HT1080 (cell line): ENCODE measurements around the gene CLEC4A. TPM values are rescaled to one million over a fixed set of nuclear protein-coding genes. Genes with fewer than 3 reads are reported as not detected.
"Not testable (repeated sequence)": the region's sequence is repeated elsewhere in the genome, so short reads cannot be mapped to it uniquely, and the experiment has no call there.

Experiments
- DNase-seq: peaks from one replicate; pipeline ENCODE4 v3.0.0-alpha.2; 2015; ENCODE audit warnings: low read depth
- polyA plus RNA-seq, 2 experiments: library from polyadenylated mRNA; depleted of rRNA; stranded (reverse); fragments of >200 nt; gene quantifications; 2 replicates each; pipeline ENCODE4 v1.2.3, GENCODE V29; 2015
- total RNA-seq: library from RNA; depleted of rRNA; stranded (reverse); fragments of >200 nt; shearing (Covaris generic); gene quantifications from 2 replicates; pipeline ENCODE4 v1.2.3, GENCODE V29; 2014; rRNA removed

Gene CLEC4A
- not detected in 2 replicates for total RNA-seq
- not detected in 2 replicates for polyA plus RNA-seq (2015; cell fraction: cytosol; rRNA removed)
- 1.4 and 2.2 TPM in 2 replicates for polyA plus RNA-seq (2015; cell fraction: nucleus; rRNA removed)

DNA sequence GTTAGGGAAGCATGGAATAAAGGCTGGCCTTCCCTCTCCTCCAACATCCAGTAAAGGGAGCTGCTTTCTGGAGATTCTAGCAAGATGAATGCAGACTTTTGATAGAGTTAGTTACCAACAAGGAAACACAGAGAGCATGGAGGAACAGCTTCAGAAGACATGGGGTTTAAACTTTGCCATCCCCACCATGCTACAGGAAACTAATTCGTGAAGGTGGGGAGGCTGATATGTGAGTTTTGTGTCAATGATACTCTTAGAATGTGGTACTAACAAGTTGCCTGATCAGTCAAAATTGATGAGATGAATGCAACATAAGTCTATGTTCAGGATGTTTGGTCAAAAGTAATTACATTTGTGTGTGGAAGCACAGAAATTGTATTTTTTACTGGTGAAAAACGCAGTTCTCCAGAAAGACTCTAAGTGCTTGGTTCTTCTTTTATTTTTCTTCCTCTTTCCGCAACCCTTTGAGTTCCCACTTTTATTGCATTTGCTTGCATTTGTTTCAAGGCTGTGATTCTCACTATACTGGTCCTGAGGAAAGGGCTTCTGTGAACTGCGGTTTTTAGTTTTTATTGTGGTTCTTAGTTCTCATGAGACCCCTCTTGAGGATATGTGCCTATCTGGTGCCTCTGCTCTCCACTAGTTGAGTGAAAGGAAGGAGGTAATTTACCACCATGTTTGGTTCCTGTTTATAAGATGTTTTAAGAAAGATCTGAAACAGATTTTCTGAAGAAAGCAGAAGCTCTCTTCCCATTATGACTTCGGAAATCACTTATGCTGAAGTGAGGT lies at the start of gene CLEC4A:
Gene CLEC4A, plus strand, starts transcription at position 494 of the 789 bp plus-strand sequence. Its CDS starts 262 bp downstream, at position 756.
- DNase-seq = no peak

DNA sequence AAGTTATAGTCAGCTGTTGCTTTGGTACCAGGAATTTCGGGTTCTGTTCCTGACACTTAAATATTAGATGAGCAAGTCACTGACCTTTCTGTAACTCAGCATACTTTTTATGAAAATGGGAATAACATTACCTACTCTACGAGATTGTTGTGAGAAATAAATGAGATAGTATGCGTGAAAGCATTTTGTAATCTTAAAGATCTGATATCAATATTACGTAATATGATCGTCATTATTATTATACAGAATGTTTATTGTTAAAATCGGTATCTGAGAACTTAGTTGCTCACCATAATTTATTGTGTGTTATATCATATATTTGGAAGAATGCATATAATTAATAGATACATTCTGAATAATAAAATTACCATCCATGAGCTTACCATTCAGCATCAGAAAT lies 47.5 kb upstream of the CLEC4A start:
- DNase-seq = no peak

DNA sequence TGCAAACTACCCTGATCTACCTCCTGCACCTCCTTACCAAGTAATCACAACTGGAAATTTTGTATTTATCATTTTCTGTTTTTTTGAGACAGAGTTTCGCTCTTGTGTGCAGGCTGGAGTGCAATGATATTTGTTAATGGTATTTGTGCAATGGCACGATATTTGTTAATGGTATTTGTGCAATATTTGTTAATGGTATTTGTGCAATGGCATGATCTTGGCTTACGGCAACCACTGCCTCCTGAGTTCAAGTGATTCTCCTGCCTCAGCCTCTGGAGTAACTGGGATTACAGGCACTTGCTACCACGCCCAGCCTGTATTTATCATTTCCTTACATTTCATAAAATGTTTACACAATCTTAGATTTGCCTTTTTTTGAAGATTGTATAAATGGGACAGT lies 47.1 kb upstream of the CLEC4A start:
- no peak for DNase-seq

DNA sequence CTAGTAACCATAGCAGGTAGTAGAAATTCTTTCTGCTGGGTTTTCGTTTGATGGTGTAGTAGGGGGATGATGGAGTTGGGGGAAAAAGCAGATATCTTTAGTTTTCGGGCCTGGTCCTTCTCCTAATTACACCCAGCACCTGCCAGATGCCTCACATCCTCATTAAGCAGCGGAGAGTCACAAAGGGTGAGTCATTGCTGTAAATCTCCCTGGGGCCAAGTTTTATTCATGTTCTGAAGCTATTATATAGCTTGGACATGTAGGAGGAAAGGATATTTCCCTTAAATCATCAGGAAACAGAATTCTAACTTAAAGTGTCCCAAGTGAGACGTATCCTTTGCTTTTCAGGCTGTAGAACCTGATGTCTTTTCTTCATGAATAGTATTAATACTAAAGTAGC lies 46.2 kb upstream of the CLEC4A start:
- DNase-seq = peak; percentile 76

DNA sequence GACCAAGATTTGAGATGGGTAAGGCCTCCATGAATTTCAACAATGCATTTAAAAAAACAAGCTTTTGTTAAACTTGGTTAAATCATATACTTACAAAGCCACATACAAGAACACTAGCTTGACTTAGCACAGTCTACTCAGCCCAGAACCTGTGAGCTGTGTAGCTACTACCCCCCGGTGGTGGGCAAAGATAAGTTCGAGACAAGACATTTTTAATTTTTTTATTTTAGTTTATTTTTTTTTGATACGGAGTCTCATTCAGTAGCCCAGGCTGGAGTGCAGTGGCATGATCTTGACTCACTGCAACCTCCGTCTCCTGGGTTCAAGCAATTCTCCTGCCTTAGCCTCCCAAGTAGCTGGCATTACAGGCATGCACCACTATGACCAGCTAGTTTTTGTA lies 45.0 kb upstream of the CLEC4A start:
- peak; percentile 64 for DNase-seq

DNA sequence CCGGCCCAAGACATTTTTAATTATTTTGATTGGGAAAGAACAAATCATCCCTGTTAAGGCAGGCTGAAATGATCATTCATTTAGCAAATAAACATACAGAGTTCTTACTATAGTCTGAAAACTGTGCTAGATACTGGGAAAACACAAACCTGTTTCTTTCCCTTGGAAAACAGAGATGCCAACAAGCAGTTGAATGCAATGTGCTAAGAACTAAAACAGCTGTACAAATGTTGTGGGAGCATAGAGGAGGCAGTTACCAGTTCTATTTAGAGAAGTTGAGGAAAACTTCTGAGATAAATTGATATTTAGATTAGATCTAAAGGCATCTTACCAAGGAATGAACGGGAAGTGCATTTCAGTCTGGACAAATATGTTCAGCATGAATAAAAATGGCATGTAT lies 44.5 kb upstream of the CLEC4A start:
- DNase-seq = no peak

DNA sequence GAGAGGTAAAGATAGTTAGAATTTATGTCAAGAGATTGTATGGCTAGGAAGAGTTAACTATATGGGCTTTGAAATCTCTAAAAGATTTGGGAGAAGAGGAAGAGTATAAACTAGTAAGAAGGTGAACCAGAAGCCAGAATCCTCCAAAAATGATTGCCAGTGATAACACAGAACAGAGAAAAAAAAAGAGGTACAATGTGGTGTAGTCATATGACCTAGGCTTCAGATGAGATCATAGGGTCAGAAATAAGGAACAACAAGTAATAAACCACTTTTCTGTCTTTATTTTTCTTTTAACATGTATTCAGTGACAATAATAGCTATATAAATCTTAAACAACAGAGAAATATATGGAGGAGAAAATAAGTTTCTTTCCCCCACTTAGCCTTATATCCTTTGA lies 43.3 kb upstream of the CLEC4A start:
- DNase-seq = no peak

DNA sequence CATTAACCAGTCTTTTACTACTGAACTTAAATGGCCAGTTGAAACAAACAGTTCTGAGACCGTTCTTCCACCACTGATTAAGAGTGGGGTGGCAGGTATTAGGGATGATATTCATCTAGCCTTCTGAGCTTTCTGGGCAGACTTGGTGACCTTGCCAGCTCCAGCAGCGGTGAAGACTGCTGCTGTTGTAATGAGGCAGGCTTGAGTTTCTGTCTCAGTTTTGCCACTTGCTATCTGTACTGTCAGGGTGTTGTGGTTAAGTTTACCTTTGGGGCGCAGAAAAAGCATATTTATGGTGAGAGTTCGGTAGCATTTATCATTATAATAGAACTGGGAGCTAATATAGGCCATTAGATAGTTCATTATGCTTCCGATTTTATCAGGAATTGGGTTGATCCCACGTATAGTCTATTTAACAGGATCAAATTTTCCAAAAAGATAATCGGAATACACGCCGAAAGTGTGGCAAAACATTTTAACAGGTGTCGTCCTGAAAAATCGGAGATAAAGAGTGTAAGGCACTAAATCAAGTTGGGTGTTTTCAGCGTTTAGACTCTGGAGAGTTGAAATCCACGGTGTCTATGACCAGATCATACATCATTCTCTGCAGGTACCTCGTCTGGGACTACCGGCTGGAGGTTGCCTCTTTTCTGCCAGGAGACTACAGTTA lies 42.0 kb upstream of the CLEC4A start:
- no peak for DNase-seq

DNA sequence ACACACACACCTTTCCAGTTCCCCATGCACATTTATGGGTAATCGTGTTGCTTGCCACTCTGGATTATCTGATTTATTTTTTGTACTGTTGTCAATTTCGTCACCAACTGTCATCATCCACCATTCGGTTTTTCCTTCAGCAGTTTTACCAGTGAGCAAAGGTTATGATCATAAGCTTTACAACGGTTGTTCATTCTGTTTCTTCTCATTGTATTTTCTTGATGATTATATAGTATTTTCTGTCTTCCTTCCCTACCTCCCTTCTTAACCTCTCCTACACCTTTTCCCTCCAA lies 40.7 kb upstream of the CLEC4A start:
- no peak for DNase-seq

DNA sequence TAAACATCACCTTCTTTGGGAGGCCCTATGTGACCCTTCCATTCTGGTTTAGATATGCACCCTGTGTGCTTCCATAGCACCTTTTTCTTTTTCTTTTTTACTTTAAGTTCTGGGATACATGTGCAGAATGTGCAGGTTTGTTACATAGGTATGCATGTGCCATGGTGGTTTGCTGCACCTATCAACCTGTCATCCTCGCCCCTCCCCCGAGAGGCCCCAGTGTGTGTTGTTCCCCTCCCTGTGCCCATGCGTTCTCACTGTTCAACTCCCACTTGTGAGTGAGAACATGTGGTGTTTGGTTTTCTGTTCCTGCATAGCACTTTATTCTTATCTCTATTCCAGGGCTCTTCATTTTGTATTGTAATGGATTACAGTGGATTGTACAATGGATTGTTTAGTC lies 39.1 kb upstream of the CLEC4A start:
- DNase-seq = not testable (repeated sequence)

DNA sequence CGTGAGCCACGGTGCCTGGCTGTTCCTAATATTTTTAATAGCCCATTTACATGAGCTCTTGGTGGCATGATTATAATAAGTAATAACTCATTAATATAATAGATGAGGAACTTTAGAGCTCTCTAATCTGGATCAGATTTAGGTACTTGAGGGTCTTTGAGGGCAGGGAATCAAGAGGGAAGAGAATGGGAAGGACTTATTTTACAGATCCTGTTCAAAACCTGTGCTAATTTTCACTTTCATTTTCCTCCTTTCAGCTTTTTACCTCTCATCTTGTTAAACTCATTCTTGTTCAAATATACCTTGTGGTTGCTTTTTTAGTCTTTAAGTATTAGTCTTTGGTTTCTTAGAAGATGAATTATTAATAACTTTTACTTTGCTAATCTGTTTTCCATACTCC lies 35.8 kb upstream of the CLEC4A start:
- DNase-seq = no peak

DNA sequence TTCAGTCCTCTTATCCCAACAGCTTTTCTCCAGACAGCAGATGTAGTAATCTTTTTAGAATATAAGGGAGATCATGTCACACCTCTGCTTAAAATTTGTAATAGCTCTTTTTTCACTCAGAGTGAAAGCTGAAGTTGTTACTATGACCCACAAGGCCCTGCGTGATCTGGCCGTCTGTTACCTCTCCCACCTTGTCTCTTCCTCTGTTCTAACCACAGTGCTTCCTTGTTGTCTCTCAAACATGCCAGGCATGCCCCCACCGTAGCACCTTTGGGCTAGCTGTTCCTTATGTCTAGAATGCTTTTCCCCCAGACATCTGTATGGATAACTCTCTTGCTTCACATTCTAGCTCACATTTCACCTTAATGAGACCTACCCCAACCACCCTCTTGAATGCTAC lies 34.8 kb upstream of the CLEC4A start:
- no peak for DNase-seq

DNA sequence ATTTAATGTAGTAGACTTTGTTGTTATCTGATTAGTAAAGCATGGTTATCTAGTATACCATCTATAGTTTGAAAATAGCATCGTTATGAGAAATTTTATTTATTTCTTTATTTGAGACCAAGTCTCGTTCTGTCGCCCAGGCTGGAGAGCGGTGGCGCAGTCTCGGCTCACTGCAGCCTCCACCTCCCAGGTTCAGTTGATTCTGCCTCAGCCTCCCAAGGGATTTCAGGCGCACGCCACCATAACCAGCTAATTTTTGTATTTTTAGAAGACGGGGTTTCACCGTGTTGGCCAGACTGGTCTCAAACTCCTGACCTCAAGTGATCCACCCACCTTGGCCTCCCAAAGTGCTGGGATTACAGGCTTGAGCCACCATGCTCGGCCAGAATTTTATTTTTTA lies 34.1 kb upstream of the CLEC4A start:
- DNase-seq = not testable (repeated sequence)

DNA sequence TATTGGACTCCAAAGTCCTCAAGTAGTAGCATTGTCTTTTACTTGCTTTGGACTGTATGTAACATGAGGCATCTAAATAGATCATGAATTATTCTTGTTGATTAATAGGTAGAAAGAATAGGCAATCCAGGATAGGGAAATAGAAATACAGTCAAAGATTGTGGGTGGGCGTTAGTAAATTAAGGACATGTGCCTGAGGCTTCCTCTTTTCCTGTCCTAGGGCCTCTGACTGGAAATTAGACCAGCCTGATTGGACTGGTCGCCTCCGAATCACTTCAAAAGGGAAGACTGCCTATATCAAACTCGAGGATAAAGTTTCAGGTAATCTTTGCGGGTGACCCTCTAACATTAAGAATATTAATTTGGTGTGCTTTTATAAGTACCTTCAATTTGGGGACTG lies 33.7 kb upstream of the CLEC4A start:
- DNase-seq = no peak

DNA sequence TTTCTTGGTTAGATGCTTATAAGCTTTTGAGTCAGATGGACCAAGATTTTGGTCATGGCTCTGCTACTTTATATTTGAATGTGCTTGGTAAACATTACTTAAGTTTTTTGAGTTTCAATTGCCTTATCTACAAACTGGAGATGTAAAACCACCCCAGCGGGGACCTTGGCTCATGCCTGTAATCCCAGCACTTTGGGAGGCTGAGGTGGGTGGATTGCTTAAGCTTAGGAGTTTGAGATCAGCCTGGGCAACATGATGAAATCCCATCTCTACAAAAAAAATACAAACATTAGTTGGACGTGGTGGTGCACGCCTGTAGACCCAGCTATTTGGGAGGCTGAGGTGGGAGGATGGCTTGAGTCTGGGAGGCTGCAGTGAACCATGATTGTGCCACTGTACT lies 30.1 kb upstream of the CLEC4A start:
- DNase-seq = no peak

DNA sequence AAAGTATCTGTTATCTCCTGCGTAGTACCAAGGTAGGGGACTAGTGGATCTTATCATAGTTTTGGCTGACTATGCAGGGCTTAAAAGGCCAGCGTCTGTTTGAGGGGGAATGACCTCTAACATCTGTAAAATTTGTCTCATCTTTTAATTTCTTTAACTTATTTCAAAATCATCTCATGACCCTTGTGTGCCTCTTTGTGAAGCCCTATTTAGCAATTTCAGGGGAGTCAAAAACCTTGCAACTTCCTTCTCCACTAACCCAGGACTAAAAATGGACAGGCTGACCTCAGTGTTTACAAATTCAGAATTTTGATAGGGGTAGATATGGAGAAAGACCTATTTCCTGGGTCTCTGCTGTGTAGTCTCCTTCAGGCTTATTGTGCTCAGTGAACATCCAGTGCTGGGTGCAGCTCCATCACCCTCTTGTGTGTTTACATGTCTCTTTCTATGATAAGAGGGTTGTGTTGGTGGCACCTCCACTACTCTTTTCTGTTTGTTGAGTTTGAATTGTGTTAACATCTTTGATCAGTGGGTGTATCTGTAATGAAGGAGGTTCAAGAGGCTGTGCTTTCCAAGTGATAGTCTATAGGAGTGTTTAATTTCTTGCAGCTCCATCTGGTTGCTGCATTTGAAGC lies 27.0 kb upstream of the CLEC4A start:
- DNase-seq = no peak

DNA sequence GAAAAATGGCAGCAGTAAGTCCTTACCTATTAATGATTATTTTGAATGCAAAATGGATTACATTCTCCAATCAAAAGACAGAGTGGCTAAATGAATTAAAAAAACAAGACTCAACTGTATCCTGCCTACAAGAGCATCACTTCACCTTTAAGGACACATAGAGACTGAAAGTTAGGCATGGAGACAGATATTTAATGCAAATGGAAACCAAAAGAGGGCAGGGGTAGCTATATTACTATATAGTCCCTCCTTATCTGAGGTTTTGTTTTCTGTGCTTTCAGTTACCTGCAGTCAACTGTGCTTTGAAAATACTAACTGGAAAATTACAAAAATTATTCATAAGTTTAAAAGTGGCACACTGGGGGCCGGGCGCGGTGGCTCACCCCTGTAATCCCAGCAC lies 24.2 kb upstream of the CLEC4A start:
- DNase-seq = no peak

DNA sequence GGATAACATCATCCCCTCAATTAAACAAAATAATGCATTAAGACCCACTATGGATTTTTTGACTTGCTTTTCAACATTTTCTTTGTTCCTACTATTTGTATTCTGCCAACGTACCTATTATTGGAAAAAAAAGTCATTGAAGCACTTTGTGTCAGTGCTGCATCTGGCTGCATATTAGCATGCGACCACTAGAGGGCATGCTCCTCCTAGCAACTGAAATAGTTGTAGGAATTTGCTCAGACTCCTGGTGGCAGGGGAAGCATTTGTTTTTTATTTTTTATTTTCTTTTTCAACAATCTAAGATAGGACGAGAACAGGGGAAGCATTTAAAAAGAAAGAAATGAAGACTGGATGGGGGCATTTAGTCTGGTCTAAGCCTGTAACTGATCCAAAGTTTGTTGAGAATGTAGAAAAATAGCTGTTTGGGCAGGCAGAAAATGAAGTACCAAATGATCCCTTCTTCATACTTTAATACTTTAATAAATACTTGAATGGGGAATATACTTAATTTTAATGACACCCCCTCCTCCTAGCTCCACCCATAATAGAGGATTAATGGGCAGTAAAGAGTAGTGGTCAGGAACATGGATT lies 14.5 kb upstream of the CLEC4A start:
- peak; percentile 57 for DNase-seq

DNA sequence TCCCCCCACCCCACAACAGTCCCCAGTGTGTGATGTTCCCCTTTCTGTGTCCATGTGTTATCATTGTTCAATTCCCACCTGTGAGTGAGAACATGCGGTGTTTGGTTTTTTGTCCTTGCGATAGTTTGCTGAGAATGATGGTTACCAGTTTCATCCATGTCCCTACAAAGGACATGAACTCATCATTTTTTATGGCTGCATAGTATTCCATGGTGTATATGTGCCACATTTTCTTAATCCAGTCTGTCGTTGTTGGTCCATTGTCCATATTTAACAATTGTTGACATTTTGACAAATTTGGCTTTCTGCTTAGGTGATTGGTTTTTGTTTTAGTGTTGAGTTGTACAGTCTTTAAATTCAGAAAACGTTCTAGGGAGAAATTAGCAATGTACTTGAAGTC lies 10.3 kb upstream of the CLEC4A start:
- not testable (repeated sequence) for DNase-seq

DNA sequence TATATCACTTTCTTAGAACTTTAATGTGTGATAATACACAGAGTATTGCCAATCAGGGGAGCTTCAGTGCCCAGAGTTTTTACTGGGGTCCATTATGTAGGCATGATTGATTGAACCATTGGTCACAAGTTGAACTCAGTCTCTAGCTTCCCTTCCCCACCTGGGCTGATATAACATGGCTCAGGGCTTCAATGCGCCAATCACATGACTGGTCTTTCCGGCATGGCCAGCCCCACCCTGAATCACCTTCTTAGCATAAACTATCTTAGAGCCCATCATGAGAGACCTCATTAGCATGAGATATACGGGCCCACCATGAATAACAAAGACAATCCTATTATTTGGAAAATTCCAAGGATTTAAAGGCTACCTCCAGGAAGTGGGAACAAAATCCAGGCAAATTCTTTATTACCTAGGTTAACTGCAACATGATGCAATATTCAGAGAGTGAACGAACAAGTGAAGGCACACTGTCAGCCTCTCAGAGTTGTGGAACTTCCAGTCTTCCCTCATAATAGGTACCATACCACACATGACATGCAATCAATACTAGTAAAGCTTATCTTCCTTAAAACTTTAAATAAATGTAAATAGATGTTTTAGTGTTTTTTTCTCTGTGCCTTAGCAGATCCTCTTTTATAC lies 3.2 kb upstream of the CLEC4A start:
- no peak for DNase-seq

DNA sequence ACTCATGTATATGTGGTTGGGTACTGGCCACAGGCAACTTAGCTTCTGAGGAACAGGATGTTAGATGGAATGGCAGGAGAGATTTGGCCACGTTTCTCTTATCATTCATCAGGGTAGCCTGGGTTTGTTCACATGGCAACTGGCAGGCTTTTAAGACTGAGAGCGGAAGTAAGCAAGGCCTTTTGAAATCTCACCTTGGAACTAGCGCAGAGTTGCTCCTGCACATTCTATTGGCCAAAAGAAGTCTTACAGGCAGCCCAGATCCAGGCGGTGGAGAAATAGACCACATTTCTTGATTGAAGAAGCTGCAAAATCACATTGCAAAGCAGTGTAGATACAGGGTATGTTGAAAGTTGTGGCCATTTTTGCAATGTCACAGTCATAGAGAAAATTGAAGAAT lies 3.7 kb downstream of the CLEC4A start:
- no peak for DNase-seq
